A549 (cell line): ENCODE data around the gene KRT76.

ENCODE experiments used
- CHD2 ChIP-seq: fragments of 150-350 bp; IDR thresholded peaks from 2 replicates; pipeline ENCODE4 v1.6.1; 2014; ENCODE audit warnings: low read length; ENCODE audit not compliant: partially characterized antibody
- CHD4 ChIP-seq: fragments of 200-600 bp; sonication (generic); IDR thresholded peaks from 2 replicates; pipeline ENCODE4 v1.6.1; 2016; ENCODE audit warnings: antibody characterized with exemption, mild to moderate bottlenecking, borderline replicate concordance
- MAZ ChIP-seq: fragments of 150-350 bp; IDR thresholded peaks from 2 replicates; pipeline ENCODE4 v1.6.1; 2014; ENCODE audit warnings: antibody characterized with exemption, low read depth, low read length, borderline replicate concordance
- POLR2AphosphoS2 ChIP-seq: conservative IDR thresholded peaks from 2 replicates; pipeline ENCODE4 v1.6.1; 2012; ENCODE audit warnings: low read length, improper control_type of control experiment, inconsistent platforms
- RNF2 ChIP-seq: fragments of 200-600 bp; sonication (generic); IDR thresholded peaks from 2 replicates; pipeline ENCODE4 v1.6.1; 2016; ENCODE audit warnings: low read depth, mild to moderate bottlenecking, antibody characterized with exemption, moderate library complexity, borderline replicate concordance
- SREBF2 ChIP-seq: fragments of 450-650 bp; IDR thresholded peaks from 2 replicates; pipeline ENCODE4 v1.6.1; 2014; ENCODE audit warnings: mild to moderate bottlenecking, moderate library complexity
- TF ChIP-seq, protein P1 (sequence below): fragments of >200 bp; sonication (Bioruptor Twin); formaldehyde crosslinking; IDR thresholded peaks from 3 replicates; pipeline ENCODE4 v1.5.1; 2016

DNA sequence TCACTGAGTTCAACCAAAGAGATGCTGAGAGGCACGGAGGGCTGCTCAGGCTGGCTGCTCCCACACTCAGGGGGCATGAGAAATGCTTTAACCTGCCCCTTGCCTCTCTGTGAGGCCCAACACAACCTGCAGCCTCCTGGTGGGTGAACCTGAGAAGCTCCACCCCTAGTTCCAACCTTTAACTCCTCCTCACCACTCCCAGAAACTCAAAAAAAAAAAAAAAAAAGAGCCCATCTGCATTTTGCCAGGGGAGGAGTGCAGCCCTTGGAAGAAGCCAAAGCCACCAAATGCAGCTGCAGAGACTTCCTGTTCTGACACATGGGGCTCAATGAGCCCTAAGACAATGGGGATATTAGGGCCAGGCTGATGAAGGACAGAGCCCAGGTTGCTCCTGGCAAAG, 27.9 kb upstream of the KRT76 start:
- TF ChIP-seq, protein P1, sequence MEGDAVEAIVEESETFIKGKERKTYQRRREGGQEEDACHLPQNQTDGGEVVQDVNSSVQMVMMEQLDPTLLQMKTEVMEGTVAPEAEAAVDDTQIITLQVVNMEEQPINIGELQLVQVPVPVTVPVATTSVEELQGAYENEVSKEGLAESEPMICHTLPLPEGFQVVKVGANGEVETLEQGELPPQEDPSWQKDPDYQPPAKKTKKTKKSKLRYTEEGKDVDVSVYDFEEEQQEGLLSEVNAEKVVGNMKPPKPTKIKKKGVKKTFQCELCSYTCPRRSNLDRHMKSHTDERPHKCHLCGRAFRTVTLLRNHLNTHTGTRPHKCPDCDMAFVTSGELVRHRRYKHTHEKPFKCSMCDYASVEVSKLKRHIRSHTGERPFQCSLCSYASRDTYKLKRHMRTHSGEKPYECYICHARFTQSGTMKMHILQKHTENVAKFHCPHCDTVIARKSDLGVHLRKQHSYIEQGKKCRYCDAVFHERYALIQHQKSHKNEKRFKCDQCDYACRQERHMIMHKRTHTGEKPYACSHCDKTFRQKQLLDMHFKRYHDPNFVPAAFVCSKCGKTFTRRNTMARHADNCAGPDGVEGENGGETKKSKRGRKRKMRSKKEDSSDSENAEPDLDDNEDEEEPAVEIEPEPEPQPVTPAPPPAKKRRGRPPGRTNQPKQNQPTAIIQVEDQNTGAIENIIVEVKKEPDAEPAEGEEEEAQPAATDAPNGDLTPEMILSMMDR: no peak
- TF ChIP-seq SREBF2: no peak
- TF ChIP-seq MAZ: no peak
- TF ChIP-seq CHD4: no peak
- no peak for TF ChIP-seq RNF2
- no peak for TF ChIP-seq POLR2AphosphoS2
- no peak for TF ChIP-seq CHD2
